ENCODE measurements around the gene FAM107B.
"Not testable (repeated sequence)": the region's sequence is repeated elsewhere in the genome, so short reads cannot be mapped to it uniquely, and the experiment has no call there.

FAM107B gene

GRCh38 chr10:14594878-14595525 lies 179.7 kb downstream of the FAM107B start:
- DNase-seq = no peak

- DNase-seq = no peak
These were observed 180.9 kb downstream of the FAM107B start for GRCh38 chr10:14593806-14594205.

GRCh38 chr10:14592566-14592965 lies 182.1 kb downstream of the FAM107B start:
- DNase-seq = no peak

- DNase-seq = no peak
These were observed 182.7 kb downstream of the FAM107B start for GRCh38 chr10:14592026-14592425.

- DNase-seq = not testable (repeated sequence)
These were observed 185.8 kb downstream of the FAM107B start for GRCh38 chr10:14588938-14589294.

GRCh38 chr10:14588084-14588937 lies 186.4 kb downstream of the FAM107B start:
- no peak for DNase-seq

GRCh38 chr10:14587540-14588083 lies 187.1 kb downstream of the FAM107B start:
- DNase-seq = no peak

GRCh38 chr10:14586901-14587300 lies 187.8 kb downstream of the FAM107B start:
- DNase-seq = no peak

GRCh38 chr10:14585287-14586193 lies 189.2 kb downstream of the FAM107B start:
- no peak for DNase-seq

GRCh38 chr10:14584661-14585060 lies 190.0 kb downstream of the FAM107B start:
- DNase-seq = no peak

GRCh38 chr10:14583967-14584366 lies 190.7 kb downstream of the FAM107B start:
- no peak for DNase-seq

- no peak for DNase-seq
These were observed 191.4 kb downstream of the FAM107B start for GRCh38 chr10:14583252-14583651.

- DNase-seq = no peak
These were observed 193.0 kb downstream of the FAM107B start for GRCh38 chr10:14581553-14582321.

- DNase-seq = no peak
These were observed 193.9 kb downstream of the FAM107B start for GRCh38 chr10:14580671-14581332.

- no peak for DNase-seq
These were observed 195.3 kb downstream of the FAM107B start for GRCh38 chr10:14579405-14579804.

GRCh38 chr10:14578060-14578952 lies 196.4 kb downstream of the FAM107B start:
- DNase-seq = no peak

- no peak for DNase-seq
These were observed 199.8 kb downstream of the FAM107B start for GRCh38 chr10:14574885-14575284.

- no peak for DNase-seq
These were observed 200.4 kb downstream of the FAM107B start for GRCh38 chr10:14574291-14574690.

- DNase-seq = no peak
These were observed 200.9 kb downstream of the FAM107B start for GRCh38 chr10:14573666-14574261.

- no peak for DNase-seq
These were observed 201.9 kb downstream of the FAM107B start for GRCh38 chr10:14572811-14573210.
